Fibroblast of skin of left quadriceps (primary cell): Measurements from ENCODE around the gene POLE4.

ENCODE experiments used
- DNase-seq, 2 experiments: peaks; one replicate each; pipeline ENCODE4 v3.0.0-alpha.2; 2013; ENCODE audit warnings: low read depth in 2 of 2

Gene POLE4

DNA sequence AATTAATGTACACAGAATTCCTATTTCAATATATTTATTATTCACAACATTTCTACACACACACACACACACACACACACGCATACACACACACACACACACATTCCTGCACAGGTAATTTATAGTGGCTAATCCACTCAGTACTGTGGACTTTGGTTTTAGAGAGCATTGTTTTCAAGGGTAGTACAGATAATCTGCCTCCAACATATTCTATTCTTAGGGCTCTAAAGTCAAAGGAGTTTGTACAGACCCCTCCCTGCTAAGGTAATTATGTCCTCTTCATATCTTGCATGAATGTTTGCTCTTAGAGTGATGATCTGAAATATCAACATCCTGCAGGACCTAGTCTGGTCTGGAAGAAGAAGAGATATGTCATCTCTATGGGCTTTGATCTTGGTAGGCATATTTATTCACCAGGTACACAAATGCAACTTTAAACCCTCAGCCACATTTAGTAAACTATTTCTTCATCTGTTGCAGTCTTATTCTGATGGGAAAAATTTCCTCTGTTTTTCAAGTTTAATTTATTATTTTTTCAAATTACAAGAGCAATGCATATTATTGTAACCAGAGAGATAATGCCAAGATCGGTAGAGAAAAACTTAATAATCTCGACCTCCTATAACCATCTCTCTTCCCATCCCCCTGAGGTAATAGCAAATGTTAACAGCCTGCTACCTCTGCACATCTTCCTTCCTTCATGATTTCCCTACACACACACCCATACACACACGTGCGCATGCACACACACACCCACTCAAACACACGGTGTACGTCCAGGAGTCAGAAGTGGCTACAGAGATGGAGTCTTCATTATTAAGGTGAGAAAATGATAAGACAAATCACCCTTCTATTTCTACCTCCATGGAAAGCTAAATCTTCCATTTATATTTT, 18.3 kb upstream of the POLE4 start:
- DNase-seq: no peak

DNA sequence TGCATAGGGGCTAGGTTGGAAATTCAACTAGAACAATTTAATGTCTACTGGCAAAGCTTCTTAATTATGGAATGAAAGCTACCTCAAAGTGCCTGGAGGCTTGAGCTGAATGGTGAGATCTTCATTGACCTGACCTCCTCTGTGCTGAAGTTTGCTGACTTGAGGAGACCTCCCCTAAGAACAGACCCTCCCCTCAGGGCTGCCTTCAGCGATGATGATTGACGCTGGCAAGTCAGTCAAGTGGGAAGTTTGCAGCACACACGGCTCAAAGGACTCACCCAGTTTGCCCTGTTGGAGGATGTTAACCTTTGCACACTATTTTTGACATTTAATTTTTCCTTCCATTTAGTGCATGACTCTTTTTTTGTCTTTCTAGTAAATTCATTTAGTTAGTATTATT, 17.2 kb upstream of the POLE4 start:
- DNase-seq: no peak

DNA sequence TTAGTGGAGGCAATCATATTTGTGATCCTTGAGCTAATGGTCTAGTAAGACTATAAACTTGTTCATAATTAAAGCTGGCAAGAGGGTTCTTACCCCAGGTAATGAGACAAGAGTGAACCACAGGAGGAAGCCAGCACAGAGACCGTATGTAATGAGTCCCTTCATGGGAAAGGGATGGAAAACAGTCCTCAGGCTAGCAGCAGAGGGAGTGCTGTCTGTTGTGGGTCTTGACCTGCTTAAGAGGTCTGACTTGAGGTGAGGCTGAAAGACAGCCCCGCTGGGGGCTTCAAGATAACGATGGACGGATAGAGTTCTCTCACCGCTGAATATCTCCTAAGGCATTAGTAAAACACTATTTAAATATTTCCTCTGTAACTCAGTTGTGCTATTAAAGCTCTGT, 16.2 kb upstream of the POLE4 start:
- no peak for DNase-seq

DNA sequence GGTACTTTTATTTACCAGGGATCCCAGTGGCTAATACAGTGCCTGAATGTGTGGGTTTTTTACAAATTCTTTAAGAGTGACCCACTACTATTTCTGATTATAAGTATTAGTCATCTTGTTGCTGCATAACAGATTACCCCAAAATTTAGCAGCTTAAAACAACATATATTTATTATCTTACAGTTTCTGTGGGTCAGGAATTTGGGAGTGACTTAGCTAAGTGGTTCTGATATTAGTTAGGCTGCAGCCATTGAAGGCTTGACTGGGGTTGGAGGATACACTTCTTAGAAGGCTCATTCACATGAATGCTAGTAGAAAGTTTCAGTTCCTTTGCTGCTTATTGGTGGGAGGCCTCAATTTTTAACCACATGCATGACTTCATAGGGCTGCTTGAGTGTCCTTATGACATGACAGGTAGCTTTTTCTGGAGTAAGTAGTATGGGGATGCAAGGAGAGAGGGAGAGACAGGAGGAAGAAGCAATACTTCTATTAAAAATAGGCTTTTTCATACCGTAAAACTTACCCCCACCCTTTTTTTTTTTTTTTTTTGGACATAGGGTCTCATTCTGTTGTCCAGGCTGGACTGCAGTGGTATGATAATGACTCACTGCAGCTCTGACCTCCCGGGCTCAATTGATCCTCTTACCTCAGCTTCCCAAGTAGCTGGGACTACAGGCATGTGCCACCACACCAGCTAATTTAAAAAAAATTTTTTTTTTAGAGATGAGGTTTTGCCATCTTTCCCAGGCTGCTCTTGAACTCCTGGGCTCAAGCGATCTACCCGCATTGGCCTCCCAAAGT, 13.3 kb upstream of the POLE4 start:
- DNase-seq: no peak

DNA sequence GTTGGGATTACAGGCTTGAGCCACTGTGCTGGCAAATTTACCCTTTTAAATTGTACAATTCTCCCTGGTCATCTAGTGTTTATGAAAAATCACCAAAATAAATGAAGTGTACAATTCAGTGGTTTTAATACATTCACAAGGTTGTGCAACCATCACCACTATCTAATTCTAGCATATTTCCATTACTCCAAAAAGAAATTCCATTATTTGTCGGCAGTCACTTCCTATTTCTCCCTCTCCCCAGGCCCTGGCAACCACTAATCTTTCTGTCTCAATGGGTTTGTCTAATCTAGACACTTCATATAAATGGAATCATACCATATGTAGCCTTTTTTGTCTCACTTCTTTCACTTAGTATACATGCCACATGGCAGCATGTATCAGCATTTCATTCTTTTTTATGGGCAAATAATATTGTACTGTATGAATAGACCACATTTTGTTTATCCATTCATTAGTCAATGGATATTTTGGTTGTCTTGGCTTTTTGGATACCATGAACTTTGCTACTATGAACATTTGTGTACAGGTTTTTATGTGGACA, 12.6 kb upstream of the POLE4 start:
- no peak for DNase-seq

DNA sequence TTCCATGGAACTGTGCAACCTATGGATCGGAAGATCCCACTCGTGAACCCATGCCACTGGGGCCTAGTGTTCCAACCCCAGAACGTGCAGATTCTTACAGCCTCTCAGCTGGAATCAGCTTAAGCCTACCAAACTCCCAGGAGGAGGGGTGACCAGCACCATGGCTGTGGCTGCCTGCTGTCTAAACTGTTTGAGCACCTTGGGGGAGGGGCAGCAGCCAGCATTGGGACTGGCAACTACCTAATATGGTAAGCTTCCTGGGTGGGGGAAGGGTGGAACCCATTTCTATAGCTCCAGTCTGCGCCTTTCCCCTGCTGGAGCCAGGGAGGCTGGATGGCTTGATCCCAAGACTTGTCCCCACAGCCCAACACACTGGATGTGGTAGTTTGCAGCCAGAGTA, 10.7 kb upstream of the POLE4 start:
- no peak for DNase-seq

DNA sequence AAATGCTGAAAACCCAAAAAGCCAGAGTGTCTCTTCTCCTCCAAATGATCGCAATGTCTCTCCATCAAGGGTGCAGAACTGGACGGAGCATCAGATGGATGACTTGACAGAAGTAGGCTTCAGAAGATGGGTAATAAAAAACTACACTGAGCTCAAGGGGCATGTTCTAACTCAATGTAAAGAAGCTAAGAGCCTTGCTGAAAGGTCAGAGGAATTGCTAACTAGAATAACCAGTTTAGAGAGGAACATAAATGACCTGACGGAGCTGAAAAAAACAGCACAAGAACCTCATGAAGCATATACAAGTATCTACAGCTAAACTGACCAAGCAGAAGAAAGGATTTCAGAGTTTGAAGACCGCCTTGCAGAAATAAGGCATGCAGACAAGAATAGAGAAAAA, 9.7 kb upstream of the POLE4 start:
- no peak for DNase-seq

DNA sequence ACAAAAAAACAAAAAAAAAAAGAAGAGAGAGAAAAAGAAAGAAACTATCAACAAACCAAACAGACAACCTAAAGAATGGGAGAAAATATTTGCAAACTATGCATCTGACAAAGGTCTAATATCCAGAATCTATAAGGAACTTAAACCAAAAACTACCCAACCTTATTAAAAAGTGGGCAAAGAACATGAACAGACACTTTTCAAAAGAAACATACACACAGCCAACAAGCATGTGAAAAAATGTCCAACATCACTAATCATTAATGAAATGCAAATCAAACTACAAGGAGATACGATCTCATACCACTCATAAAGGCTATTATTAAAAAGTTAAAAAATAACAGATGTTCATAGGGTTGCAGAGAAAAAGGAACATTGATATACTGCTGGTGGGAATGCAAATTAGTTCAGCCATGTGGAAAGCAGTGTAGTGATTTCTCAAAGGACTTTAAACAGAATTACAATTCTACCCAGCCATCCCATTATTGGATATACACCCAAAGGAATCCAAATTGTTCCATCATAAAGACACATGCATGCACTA, 7.2 kb upstream of the POLE4 start:
- no peak for DNase-seq

DNA sequence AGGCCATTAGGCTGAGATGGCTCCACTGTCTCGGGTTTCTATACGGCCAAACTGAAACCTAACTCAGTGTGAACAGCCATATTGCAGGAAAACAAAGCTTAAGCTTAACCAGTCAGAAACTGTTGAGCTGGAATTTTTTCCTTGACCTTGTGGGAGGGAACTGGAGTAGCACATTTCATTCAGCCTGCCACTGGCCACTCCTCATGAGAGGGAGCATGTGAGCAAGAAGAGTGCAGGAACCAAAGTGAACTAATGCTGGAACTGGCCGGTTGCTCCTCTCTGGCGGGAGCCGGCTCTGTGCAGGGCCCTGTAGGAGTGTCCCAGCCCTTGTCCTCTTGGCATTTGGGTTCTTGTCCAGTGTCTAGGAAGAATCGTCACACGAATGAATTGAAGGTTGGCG, 5.9 kb upstream of the POLE4 start:
- DNase-seq: no peak

DNA sequence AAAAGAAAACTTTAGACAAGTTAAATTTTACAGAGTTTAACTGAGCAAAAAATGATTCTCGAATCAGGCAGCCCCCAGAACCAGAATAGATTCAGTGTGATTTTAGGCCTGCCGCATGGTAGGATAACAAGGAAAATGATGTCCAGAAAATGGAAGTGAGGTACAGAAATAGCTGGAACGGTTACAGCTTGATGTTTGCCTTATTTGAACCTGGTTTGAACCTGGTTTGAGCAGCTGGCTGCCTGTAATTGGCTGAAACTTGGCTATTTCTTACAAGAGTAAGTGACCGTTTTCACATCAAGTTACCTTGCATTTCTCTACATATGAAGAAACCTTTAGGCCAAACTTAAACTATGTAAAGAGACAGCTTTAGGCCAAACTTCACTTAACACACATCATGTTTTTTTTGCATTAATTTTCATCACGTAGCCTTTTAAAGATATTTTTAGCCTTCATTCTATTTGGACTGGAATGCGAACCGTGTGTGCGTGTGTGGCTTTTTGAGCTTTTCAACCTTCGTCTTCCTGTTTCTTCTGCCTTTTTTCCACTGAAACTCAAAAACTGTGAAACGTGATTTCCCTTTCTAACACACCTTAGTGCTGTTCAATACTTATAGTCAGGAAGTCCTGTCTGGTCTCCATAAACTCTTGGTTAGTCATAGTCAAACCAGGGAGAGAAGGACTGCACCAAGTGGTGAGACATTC, 4.5 kb upstream of the POLE4 start:
- DNase-seq: no peak

DNA sequence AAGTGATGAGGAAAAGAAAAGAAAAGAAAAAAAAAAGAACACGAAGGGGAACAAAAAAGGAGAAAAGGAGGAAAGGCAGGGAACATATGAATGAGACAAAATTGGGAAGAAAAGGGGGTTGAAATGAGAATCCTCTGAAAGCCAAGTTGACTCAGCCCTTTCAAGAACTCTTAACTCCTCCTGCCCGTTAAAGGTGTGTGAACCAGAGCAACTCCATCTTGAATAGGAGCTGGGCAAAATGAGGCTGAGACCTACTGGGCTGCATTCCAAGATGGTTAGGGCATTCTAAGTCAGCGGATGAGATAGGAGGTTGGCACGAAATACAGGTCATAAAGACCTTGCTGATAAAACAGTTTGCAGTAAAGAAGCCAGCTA, 4.0 kb upstream of the POLE4 start:
- DNase-seq: no peak

DNA sequence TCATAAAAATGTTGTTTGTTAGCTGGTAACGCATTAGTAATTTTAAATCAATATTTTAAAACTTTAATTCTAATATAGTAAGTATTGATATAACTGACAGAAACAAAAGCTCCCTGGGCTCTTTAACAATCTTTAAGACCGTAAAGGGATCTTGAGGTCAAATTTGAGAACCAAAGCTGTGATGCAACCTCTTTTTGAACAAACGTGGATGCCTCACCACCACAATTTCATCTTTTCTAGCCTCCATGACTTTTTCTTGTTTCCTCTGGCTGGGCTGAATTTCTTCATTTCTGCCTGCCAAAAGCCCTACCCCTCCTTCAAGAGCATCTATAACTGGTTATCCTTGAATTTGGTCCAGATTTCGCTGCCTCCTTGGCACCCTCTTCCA, 563 bp upstream of the POLE4 start:
- DNase-seq: no peak

DNA sequence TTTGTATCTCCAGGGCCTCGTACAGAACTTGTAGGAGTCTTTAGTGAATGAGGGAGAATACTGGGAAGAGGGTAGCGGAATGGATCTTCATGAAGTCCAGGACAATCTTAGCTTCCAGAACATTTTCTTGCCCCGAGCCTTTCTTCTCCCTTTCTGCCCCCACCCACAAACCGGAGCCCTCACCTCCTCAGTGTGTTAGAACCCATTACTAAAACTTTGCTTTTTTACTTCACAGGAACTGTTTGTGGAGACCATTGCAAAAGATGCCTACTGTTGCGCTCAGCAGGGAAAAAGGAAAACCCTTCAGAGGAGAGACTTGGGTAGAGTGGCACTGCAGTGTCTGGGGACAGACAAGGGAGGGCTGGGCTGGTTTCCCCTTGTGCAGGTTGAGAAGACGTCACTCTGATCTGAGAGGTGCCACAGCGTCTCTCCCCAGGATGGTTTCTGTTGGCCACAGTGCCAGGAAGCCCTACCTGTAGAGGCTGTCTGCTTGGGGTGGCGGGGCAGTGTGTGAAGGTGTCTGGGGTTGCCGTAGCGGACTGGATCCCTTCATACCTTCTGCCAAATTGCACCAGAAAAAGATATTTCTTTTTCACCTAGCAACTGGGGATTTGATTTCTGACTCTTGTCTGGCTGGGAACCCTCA, 786 bp downstream of the POLE4 start:
- DNase-seq: no peak

DNA sequence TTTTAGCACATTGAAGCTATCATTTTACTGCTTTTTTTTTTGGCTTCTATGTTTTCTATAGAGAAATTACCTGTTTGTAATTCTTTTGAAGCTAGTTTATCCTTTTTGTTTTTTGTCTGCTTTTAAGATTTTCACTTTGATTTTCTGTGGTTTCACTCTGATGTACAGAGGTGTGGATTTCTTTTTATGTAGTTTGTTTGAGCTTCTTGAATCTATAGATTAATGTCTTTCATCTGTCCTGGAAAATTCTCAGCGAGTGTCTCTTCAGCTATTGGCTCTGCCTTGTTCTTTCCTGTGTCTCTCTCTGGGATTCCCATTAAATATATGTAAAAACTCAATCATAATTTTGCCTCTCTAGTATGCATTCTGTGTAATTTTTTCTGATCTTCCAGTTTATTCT, 8.4 kb downstream of the POLE4 start:
- DNase-seq: no peak

DNA sequence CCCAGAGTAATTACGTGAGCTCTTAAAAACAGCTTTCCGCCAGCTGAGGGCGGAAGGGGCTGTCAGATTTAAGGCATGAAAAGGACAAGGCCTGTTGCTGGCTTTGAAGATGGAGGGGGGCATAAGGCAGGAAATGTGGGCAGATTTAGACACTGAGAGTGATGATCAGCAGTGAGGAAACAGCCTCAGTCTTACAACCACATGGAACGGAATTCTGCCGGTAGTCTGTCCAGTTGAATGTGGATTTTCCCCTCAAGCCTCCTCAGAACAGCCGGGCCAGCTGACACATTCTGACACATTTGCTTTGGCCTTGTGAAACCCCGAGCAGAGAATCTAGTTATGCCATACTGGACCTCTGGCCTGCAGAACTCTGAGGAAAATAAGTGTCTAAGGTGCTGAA, 16.6 kb downstream of the POLE4 start:
- no peak for DNase-seq

DNA sequence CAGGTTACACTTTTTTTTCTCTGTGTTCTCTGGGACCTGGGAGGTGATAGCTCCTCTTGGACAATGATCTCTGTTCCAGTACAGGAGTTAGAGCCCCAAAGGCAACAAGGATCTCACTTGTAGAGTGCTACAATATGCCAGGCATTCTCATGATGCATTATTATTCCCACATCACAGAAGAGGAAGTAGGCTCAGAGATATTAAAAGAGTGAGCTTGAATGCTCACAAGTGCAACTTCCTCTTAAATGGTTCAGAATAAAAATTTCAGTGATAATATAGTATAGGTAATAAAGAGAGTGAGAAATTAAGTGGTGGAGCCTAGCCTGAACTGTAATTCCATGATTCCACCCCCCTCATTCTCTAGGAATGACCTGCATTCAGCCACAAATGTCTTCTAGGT, 21.4 kb downstream of the POLE4 start:
- no peak for DNase-seq

DNA sequence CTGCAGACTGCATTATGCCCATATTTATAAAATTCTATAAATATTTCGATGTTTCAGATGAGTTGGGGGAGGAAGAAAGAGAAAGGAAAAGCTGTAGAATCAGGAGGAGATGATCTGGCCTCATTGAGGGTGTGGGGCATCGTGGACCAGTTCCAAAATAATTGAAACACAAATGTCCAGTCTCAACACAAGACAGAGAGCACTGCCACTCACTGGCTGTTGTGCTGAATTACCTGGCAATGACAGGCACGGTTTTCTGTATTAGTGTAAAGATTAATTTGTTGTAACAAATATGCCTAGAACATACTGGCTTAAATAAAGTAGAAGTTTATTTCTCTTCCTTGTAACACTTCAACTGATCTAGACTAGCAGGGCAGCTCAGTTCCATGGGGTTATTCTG, 24.1 kb downstream of the POLE4 start:
- no peak for DNase-seq

DNA sequence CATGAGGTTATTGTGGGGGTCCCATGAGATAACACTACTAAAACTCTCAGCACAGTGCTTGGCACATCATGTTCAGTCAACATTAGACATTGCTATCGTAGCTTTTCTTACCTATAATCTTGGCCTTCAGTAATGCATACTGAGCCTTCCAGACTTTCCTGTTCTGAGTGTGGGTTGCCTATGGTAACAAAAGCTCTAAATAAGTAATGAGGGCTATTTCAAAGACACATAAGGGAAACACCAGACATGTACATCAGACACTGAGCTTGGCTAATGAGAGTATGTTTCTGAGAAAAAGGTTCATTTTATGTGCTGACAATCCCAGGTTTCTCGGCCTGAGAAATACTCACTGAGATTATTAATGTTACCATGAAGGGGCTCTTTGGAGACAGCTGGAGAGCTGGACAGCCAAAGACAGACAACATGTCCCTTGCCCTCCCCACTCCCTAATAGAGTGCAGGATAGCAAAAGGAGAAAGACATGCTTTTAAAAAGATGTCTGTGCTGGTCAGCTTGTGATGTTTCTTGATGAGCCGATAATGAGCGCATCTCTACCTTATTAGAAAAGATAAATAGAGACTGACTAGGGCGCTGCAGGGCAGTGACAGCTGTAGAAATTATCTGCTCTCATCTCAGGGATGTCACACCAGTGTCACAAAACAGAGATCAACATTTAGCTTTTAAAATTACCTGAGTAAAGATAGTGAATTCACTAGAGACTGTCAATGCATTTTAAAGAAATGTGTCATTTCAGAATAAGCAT, 25.4 kb downstream of the POLE4 start:
- no peak for DNase-seq

DNA sequence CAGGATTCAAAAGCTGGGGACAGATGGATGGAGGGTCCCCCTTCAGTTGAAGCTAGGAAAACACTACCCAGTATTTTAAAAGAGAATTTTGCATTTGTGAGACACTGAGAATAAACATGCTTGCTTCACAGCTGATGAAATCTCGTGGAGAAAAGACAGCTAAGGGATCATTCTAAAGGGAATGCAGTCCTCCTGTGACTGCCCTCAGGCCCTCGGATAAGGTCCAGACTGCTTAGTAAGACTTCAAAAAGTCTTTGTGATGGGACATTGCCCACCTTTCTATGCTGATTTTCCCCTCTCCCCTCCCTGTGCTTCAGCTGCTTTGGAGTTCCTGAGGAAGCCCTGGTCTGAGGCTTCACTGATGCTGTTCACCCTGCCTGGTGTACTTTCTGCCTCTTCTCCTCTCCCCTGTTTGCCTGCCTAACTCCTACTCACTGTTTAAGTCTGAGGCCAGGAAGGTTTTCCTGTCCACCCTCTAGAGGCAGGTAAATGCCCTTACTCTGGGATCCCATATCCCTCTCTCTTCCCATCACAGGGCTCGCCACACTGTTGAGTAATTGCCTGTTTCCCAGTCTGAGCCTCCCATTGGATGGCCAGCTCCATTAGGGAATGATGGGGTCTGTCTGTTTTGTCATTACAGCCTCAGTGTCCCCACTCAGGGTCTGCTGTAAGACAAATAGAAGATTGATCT, 26.6 kb downstream of the POLE4 start:
- no peak for DNase-seq

DNA sequence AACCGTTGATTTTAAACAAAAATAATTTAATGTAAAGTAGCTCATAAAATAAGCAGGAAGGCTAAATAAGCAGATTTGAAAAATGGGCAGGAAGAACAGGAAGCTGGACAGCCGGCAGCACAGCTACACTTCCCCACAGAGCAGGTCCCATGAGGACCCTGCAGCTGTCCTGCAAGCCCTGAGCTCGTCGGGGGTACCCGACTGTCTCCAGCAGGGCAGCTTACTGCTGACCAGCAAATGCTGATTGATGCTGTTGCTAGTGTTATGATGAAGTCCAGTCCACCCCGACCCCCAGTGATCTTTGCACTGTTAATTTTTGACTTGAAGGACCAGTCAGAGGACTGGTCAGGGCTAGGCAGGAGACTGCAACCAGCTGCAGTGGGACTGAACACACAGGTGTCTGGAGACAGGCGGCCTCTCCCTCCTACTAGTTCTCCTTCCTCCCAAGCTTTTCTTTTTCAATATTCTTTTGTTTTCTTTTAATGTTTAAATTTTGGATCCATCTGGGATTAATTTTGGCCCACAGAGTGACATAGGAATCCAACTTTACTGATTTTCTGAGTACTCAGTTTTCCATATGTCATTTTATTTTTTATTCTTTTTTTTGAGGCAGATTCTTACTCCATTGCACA, 27.7 kb downstream of the POLE4 start:
- no peak for DNase-seq
